IMR-90 (cell line): ENCODE results near the gene GPER1. TPM values are rescaled to one million over a fixed set of nuclear protein-coding genes. Genes with fewer than 3 reads are reported as not detected.

Experiments
- ATAC-seq: fragments of 200-7000 bp; cut with Tn5 transposase; 2 replicates; pipeline ENCODE4 v1.9.1; 2020; ENCODE audit warnings: low read depth, mild to moderate bottlenecking, moderate library complexity
- BruUV-seq: library from RNA; stranded (reverse); fragments of 400-500 nt; replicated peaks from 2 replicates; lab custom pipeline; 2021; lab: Mats Ljungman, UMichigan
- CTCF ChIA-PET: fragments of 300-600 bp; formaldehyde crosslinking; extraction: SDS; loops from one replicate; lab custom pipeline; 2021; ENCODE audit warnings: antibody characterized with exemption; lab: Yijun Ruan, JAX
- POLR2A ChIA-PET: fragments of 300-600 bp; sonication (Branson Sonifier 250); formaldehyde crosslinking; loops from one replicate; lab custom pipeline; 2022; ENCODE audit warnings: antibody characterized with exemption; ENCODE audit not compliant: unreplicated experiment; lab: Charles Lee
- DNase-seq: peaks from one replicate; pipeline ENCODE4 v3.0.0; 2013
- H2AFZ ChIP-seq: replicated peaks from 2 replicates; pipeline ENCODE3; 2013; ENCODE audit warnings: low read length, mild to moderate bottlenecking; ENCODE audit not compliant: poor library complexity
- H2AK5ac ChIP-seq: 2 replicates; pipeline ENCODE4 v1.6.1; 2013; ENCODE audit warnings: low read depth, low read length, inconsistent platforms
- H2AK9ac ChIP-seq: replicated peaks from 2 replicates; pipeline ENCODE3; 2013; ENCODE audit warnings: mild to moderate bottlenecking, low read depth, low read length, moderate library complexity; ENCODE audit not compliant: poor library complexity
- H2BK120ac ChIP-seq: 2 replicates; pipeline ENCODE4 v1.6.1; 2013; ENCODE audit warnings: low read depth, low read length, inconsistent platforms
- H2BK15ac ChIP-seq: 3 replicates; pipeline ENCODE4 v1.6.1; 2013; ENCODE audit warnings: low read depth, low read length, inconsistent platforms
- H2BK20ac ChIP-seq: 2 replicates; pipeline ENCODE4 v1.6.1; 2013; ENCODE audit warnings: low read depth, mild to moderate bottlenecking, inconsistent platforms, low read length, moderate library complexity
- H2BK5ac ChIP-seq: 2 replicates; pipeline ENCODE4 v1.6.1; 2013; ENCODE audit warnings: mild to moderate bottlenecking, low read depth, low read length, inconsistent platforms; ENCODE audit not compliant: poor library complexity, severe bottlenecking
- H3K14ac ChIP-seq: replicated peaks from 2 replicates; pipeline ENCODE4 v1.6.1; 2013; ENCODE audit warnings: low read depth, low read length, inconsistent platforms
- H3K18ac ChIP-seq: 2 replicates; pipeline ENCODE4 v1.6.1; 2013; ENCODE audit warnings: low read depth, low read length, control low read depth
- H3K23ac ChIP-seq: 2 replicates; pipeline ENCODE4 v1.6.1; 2013; ENCODE audit warnings: low read depth, low read length, inconsistent platforms
- H3K27ac ChIP-seq: 2 replicates; pipeline ENCODE4 v1.5.1; 2013; ENCODE audit warnings: mild to moderate bottlenecking, control low read depth, low read length; ENCODE audit not compliant: insufficient read depth
- H3K27me3 ChIP-seq: 2 replicates; pipeline ENCODE4 v1.6.1; 2013; ENCODE audit warnings: low read length; ENCODE audit not compliant: control insufficient read depth, insufficient read depth
- H3K36me3 ChIP-seq: 2 replicates; pipeline ENCODE4 v1.6.1; 2013; ENCODE audit warnings: low read length, mixed read lengths; ENCODE audit not compliant: control insufficient read depth, insufficient read depth
- H3K4ac ChIP-seq: 2 replicates; pipeline ENCODE4 v1.6.1; 2013; ENCODE audit warnings: low read depth, low read length, inconsistent platforms
- H3K4me1 ChIP-seq: 2 replicates; pipeline ENCODE4 v1.6.1; 2013; ENCODE audit warnings: low read length, mixed read lengths; ENCODE audit not compliant: control insufficient read depth, insufficient read depth
- H3K4me2 ChIP-seq: 2 replicates; pipeline ENCODE4 v1.6.1; 2013; ENCODE audit warnings: low read depth, mild to moderate bottlenecking, control low read depth, low read length, moderate library complexity
- H3K4me3 ChIP-seq: 2 replicates; pipeline ENCODE4 v1.5.1; 2013; ENCODE audit warnings: low read depth, mild to moderate bottlenecking, control low read depth, low read length, moderate library complexity; ENCODE audit not compliant: insufficient read depth
- H3K56ac ChIP-seq: 2 replicates; pipeline ENCODE4 v1.6.1; 2013; ENCODE audit warnings: low read length, inconsistent platforms; ENCODE audit not compliant: insufficient read depth; ENCODE audit errors: extremely low read depth
- H3K79me1 ChIP-seq, 2 experiments: 2 replicates each; pipeline ENCODE4 v1.6.1; 2013; ENCODE audit warnings: low read length in 2 of 2, inconsistent platforms in 1 of 2, low read depth in 1 of 2
- H3K9ac ChIP-seq: 2 replicates; pipeline ENCODE4 v1.6.1; 2013; ENCODE audit warnings: low read depth, low read length, control low read depth
- H3K9me1 ChIP-seq: 2 replicates; pipeline ENCODE4 v1.6.1; 2013; ENCODE audit warnings: low read length, inconsistent platforms; ENCODE audit not compliant: insufficient read depth
- H3K9me3 ChIP-seq: 2 replicates; pipeline ENCODE4 v1.6.1; 2013; ENCODE audit warnings: low read length; ENCODE audit not compliant: control insufficient read depth, insufficient read depth
- H4K20me1 ChIP-seq: 2 replicates; pipeline ENCODE4 v1.6.1; 2013; ENCODE audit warnings: low read length, inconsistent platforms; ENCODE audit not compliant: insufficient read depth
- H4K5ac ChIP-seq: 2 replicates; pipeline ENCODE4 v1.6.1; 2013; ENCODE audit warnings: mild to moderate bottlenecking, low read depth, low read length, control low read depth
- H4K8ac ChIP-seq, 2 experiments: 2 replicates each; pipeline ENCODE4 v1.6.1; 2013; ENCODE audit warnings: low read depth in 2 of 2, low read length in 2 of 2, control low read depth in 1 of 2, inconsistent platforms in 1 of 2
- H4K91ac ChIP-seq: 2 replicates; pipeline ENCODE4 v1.6.1; 2013; ENCODE audit warnings: low read depth, low read length, inconsistent platforms; ENCODE audit not compliant: insufficient read depth
- CEBPB ChIP-seq: IDR thresholded peaks from 2 replicates; pipeline ENCODE4 v1.6.1; 2012; ENCODE audit warnings: low read depth, low read length, improper control_type of control experiment
- CHD1 ChIP-seq: IDR thresholded peaks from 2 replicates; pipeline ENCODE4 v1.6.1; 2012; ENCODE audit warnings: low read depth, low read length, improper control_type of control experiment
- CTCF ChIP-seq: conservative IDR thresholded peaks from 2 replicates; pipeline ENCODE4 v1.5.1; 2012; ENCODE audit warnings: mild to moderate bottlenecking, low read depth, low read length, improper control_type of control experiment
- MAFK ChIP-seq: IDR thresholded peaks from 2 replicates; pipeline ENCODE4 v1.6.1; 2012; ENCODE audit warnings: low read depth, low read length, improper control_type of control experiment
- MAZ ChIP-seq: IDR thresholded peaks from 2 replicates; pipeline ENCODE4 v1.6.1; 2012; ENCODE audit warnings: low read depth, mild to moderate bottlenecking, low read length, improper control_type of control experiment, moderate library complexity, borderline replicate concordance
- MXI1 ChIP-seq: IDR thresholded peaks from 2 replicates; pipeline ENCODE4 v1.6.1; 2012; ENCODE audit warnings: low read depth, mild to moderate bottlenecking, low read length, moderate library complexity, borderline replicate concordance
- NFE2L2 ChIP-seq: fragments of 150-350 bp; IDR thresholded peaks from 2 replicates; pipeline ENCODE4 v1.6.1; 2016; ENCODE audit warnings: low read depth, mild to moderate bottlenecking, low read length
- RAD21 ChIP-seq: IDR thresholded peaks from 2 replicates; pipeline ENCODE4 v1.6.1; 2012; ENCODE audit warnings: low read length, improper control_type of control experiment
- RCOR1 ChIP-seq: IDR thresholded peaks from 2 replicates; pipeline ENCODE4 v1.6.1; 2012; ENCODE audit warnings: mild to moderate bottlenecking, low read length, improper control_type of control experiment; ENCODE audit not compliant: insufficient replicate concordance
- WGBS, 2 experiments: methylation state at CpG; one replicate each; pipeline versions ENCODE4 v1.1.5 to v1.1.7; 2013; ENCODE audit warnings: missing lambda C conversion rate in 2 of 2; ENCODE audit not compliant: insufficient read length in 1 of 2; ENCODE audit errors: extremely low coverage in 2 of 2; 5-methylcytosine and 5-hydroxymethylcytosine counted together
- dilution Hi-C: fragments of 300-500 bp; cut with HindIII; formaldehyde crosslinking; loops from one replicate; pipeline ENCODE4 v1.14.3; 2018; ENCODE audit warnings: low sequenced_read_pairs; ENCODE audit not compliant: unreplicated experiment
- in situ Hi-C: fragments of 300-500 bp; cut with MboI; formaldehyde crosslinking; loops from 3 replicates; pipeline ENCODE4 v1.14.3; 2019; ENCODE audit warnings: low sequenced_read_pairs, inconsistent platforms, mixed read lengths
- intact Hi-C: fragments of 100-400 bp; cut with micrococcal nuclease; formaldehyde crosslinking; loops from 2 replicates; pipeline ENCODE4 v1.10.0; 2022
- polyA plus RNA-seq, 3 experiments: library from polyadenylated mRNA; depleted of rRNA; stranded (reverse); fragments of >200 nt; gene quantifications; 2 replicates each; pipeline ENCODE4 v1.2.3, GENCODE V29; 2012; ENCODE audit warnings: low replicate concordance in 1 of 3
- total RNA-seq: library from RNA; depleted of rRNA; stranded (reverse); fragments of >200 nt; gene quantifications from 2 replicates; pipeline ENCODE4 v1.2.3, GENCODE V29; 2012
- TF ChIP-seq, protein P1 (sequence below): fragments of 150-350 bp; IDR thresholded peaks from 2 replicates; pipeline ENCODE4 v1.6.1; 2017; ENCODE audit warnings: mild to moderate bottlenecking, antibody characterized with exemption, low read length, low read depth

Gene GPER1
- total and polyA plus RNA-seq, 2 of the 4 experiments (the other 2 are of a cell fraction), result 2.0 to 5.8 TPM

DNA sequence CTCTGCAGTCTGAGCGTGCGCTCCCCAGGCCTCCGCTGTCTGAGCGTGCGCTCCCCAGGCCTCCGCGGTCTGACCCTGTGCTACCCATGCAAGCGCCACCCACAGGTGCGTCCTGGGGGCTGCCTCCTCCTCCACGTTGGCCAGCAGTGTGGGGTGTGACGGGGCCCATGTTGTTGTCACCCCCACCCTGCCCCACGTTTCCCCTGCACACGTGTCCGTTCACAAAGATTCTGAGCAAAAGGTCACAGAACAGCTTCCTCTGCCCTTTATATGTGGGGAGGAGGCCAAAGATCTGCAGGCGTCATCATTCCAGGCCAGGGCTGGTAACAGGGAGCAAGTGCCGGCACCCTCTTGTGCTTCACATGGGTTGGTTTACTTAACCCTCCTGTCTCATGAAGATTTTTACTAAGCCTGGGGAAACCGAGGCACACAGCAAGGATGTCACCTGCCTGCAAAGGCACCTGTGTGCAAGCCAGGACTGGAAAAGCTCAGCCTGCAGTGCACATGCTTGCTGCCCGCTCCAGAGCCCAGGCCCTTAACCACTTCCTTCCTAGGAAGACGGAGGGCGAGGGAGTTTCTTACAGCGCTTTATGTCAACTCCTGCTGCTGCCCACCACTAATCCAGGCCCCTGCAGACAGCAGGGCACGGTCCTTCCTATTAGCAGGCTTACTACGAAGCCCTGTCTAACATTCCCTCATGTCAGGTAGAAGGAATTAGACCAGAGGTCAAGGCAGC lies 38.7 kb upstream of the GPER1 start:
- no peaks in the 10 kb centered on the region; the same call in 1 of the 2 replicates for H3K4me1 ChIP-seq
- H3K18ac ChIP-seq, result no peak overlapping the region
- H3K23ac ChIP-seq, result no peak overlapping the region
- H3K27me3 ChIP-seq, result no peaks in the 10 kb centered on the region
- no peak overlapping the region for H2AK5ac ChIP-seq
- no peak for ATAC-seq
- no TSS peak for BruUV-seq
- H3K4me3 ChIP-seq, result no peak overlapping the region
- H2AFZ ChIP-seq, result no peak overlapping the region
- ChIA-PET POLR2A (no interaction called here), CTCF (no interaction called here)
- H2BK20ac ChIP-seq, result no peak overlapping the region
- H4K20me1 ChIP-seq, result peaks cover 20% of the 10 kb centered on the region
- dilution Hi-C loops (no loop called here), in situ Hi-C loops (no loop called here), intact Hi-C loops (loop anchor here (10.0 kb wide), 1 partner anchor 144 kb away; no protein-coding TSS in a partner anchor)
- no peak overlapping the region for H3K14ac ChIP-seq
- H3K4me2 ChIP-seq, result no peak overlapping the region
- no peak overlapping the region for H4K91ac ChIP-seq
- H3K9me1 ChIP-seq, result no peaks in the 10 kb centered on the region
- no peak overlapping the region for H4K8ac ChIP-seq
- H3K79me1 ChIP-seq, result peaks cover 3 to 20% of the 10 kb centered on the region in 2 experiments; a peak in 1 of 4 replicates
- H2BK15ac ChIP-seq, result no peak overlapping the region
- H3K9ac ChIP-seq, result no peak overlapping the region
- H2BK5ac ChIP-seq, result no peak overlapping the region
- H2AK9ac ChIP-seq, result no peak overlapping the region
- H3K36me3 ChIP-seq, result no peaks in the 10 kb centered on the region
- H4K5ac ChIP-seq, result no peak overlapping the region
- no peak for DNase-seq
- no peak overlapping the region for H3K27ac ChIP-seq
- no peak overlapping the region for H2BK120ac ChIP-seq
- H3K56ac ChIP-seq, result no peak overlapping the region
- H3K9me3 ChIP-seq, result no peaks in the 10 kb centered on the region
- TF ChIP-seq MAFK (no peak), RAD21 (no peak), RCOR1 (no peak), CHD1 (no peak), CEBPB (no peak), NFE2L2 (no peak), MXI1 (no peak), MAZ (no peak), CTCF (no peak)
- TF ChIP-seq, protein P1, sequence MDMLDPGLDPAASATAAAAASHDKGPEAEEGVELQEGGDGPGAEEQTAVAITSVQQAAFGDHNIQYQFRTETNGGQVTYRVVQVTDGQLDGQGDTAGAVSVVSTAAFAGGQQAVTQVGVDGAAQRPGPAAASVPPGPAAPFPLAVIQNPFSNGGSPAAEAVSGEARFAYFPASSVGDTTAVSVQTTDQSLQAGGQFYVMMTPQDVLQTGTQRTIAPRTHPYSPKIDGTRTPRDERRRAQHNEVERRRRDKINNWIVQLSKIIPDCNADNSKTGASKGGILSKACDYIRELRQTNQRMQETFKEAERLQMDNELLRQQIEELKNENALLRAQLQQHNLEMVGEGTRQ, result no peak
- 100% methylated on average over 3 of the region's 23 CpGs; no CpG with 5 or more reads in 1 of the 2 experiments for WGBS, 2 experiments
- H3K4ac ChIP-seq, result no peak overlapping the region
